Peyer's patch (tissue), 4 donors: ENCODE results near the gene GPC6. TPM values are rescaled to one million over a fixed set of nuclear protein-coding genes. Genes with fewer than 3 reads are reported as not detected.

Source experiments
- DNase-seq, 3 donors: peaks; one replicate each; pipeline ENCODE4 v3.0.0-alpha.2; 2017 to 2019
- H3K27ac ChIP-seq, 4 donors: fragments of 200-600 bp; sonication (generic); one replicate each; pipeline ENCODE4 v1.5.1; 2016 to 2019
- H3K27me3 ChIP-seq, 2 donors: fragments of 200-600 bp; sonication (generic); one replicate each; pipeline ENCODE4 v1.5.1; 2019
- H3K36me3 ChIP-seq, 3 donors: fragments of 200-600 bp; sonication (generic); one replicate each; pipeline ENCODE4 v1.5.1; 2016 to 2019
- H3K4me1 ChIP-seq, 4 donors: fragments of 200-600 bp; sonication (generic); one replicate each; pipeline ENCODE4 v1.5.1; 2016 to 2019
- H3K4me3 ChIP-seq, 4 donors: fragments of 200-600 bp; sonication (generic); 1 replicate in 3 of 4; 2 replicates in 1 of 4; pipeline ENCODE4 v1.5.1; 2016 to 2019; ENCODE audit warnings: mild to moderate bottlenecking in 1 of 4
- H3K9me3 ChIP-seq, 4 donors: fragments of 200-600 bp; sonication (generic); one replicate each; pipeline ENCODE4 v1.5.1; 2016 to 2019; ENCODE audit warnings: mild to moderate bottlenecking in 1 of 4
- CTCF ChIP-seq, 6 experiments: fragments of 450-650 bp in 4 of 6; fragments of 200-600 bp in 2 of 6; sonication (generic) in 1 of 6; IDR thresholded peaks; one replicate each; pipeline ENCODE4 v1.5.1; 2017 to 2019; ENCODE audit warnings: antibody characterized with exemption in 6 of 6, mild to moderate bottlenecking in 3 of 6, moderate library complexity in 1 of 6
- POLR2A ChIP-seq, 2 donors: fragments of 450-650 bp; IDR thresholded peaks; one replicate each; pipeline ENCODE4 v1.5.1; 2017; ENCODE audit warnings: antibody characterized with exemption in 2 of 2, mild to moderate bottlenecking in 2 of 2, moderate library complexity in 2 of 2
- total RNA-seq, 4 donors: library from RNA; depleted of rRNA; stranded (reverse); fragments of >200 nt; gene quantifications; one replicate each; pipeline ENCODE4 v1.1.0, GENCODE V29; 2016

Gene GPC6
- total RNA-seq, 4 donors from 2014 or later = 1.6 to 13.2 (median 2.6) TPM

- Histone ChIP-seq H3K9me3 (no peaks in the 10 kb centered on the region), H3K4me3 (no peak overlapping the region), H3K27me3 (no peaks in the 10 kb centered on the region), H3K27ac (no peak overlapping the region), H3K36me3 (no peaks in the 10 kb centered on the region), H3K4me1 (no peaks in the 10 kb centered on the region)
- DNase-seq = no peak
- TF ChIP-seq POLR2A (IDR thresholded peaks at IDR 0.05) (no peak), CTCF (IDR thresholded peaks at IDR 0.05) (no peak)
Measured at GRCh38 chr13:93539914-93540313, 313.3 kb downstream of the GPC6 start.

DNA sequence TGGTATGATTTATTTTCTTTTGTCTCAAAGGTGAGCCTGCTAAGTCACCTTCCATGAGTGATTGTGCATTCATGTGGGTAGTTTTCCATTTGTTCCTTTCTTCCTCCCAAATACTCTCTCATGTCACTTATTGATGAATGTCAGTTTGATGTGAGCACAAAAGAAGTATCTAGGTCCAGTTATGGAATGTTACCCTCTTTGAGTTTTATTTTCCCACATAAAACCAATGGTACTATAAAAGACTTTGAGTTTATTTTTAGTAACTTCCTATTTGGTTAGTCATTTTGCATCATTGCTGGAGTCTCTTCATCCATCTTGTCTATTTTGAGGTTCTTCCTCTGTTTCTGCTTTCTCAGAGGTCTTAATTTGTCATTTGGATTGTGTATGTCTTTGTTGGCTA is 321.3 kb downstream of the GPC6 start:
- no peaks in the 10 kb centered on the region for H3K27me3 ChIP-seq
- no peak overlapping the region for H3K4me3 ChIP-seq
- no peak overlapping the region for H3K27ac ChIP-seq
- TF ChIP-seq CTCF (IDR thresholded peaks at IDR 0.05) (no peak), POLR2A (IDR thresholded peaks at IDR 0.05) (no peak)
- no peaks in the 10 kb centered on the region for H3K9me3 ChIP-seq
- H3K4me1 ChIP-seq = no peaks in the 10 kb centered on the region
- H3K36me3 ChIP-seq = no peaks in the 10 kb centered on the region
- DNase-seq = no peak

GRCh38 chr13:93549326-93550005 is 322.9 kb downstream of the GPC6 start:
- no peaks in the 10 kb centered on the region for H3K27me3 ChIP-seq
- DNase-seq = no peak
- H3K4me3 ChIP-seq = no peak overlapping the region
- H3K9me3 ChIP-seq = no peaks in the 10 kb centered on the region
- H3K27ac ChIP-seq = no peak overlapping the region
- H3K4me1 ChIP-seq = no peaks in the 10 kb centered on the region
- TF ChIP-seq POLR2A (IDR thresholded peaks at IDR 0.05) = no peak
- no peak for TF ChIP-seq CTCF (IDR thresholded peaks at IDR 0.05)
- H3K36me3 ChIP-seq = no peaks in the 10 kb centered on the region

DNA sequence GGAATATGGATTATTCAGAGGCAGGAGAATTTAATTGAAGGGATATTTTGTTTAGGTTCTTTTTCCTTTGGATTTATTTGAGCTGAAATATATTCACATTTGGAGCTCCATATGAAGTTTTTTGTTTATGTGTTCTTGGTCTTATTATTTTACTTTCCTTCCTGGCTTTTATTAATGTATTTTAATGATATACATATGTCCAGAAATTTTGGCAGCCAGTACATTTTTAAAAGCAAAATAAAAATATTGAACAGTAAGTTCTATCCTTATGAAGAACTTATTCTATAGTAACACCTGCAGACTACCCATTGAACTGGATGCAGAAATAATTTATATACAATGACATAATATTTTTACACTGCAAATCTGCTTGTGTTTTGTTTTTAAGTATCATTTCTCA is 323.6 kb downstream of the GPC6 start:
- TF ChIP-seq CTCF (IDR thresholded peaks at IDR 0.05) (no peak), POLR2A (IDR thresholded peaks at IDR 0.05) (no peak)
- no peaks in the 10 kb centered on the region for H3K27me3 ChIP-seq
- no peaks in the 10 kb centered on the region for H3K36me3 ChIP-seq
- H3K27ac ChIP-seq = no peak overlapping the region
- H3K4me1 ChIP-seq = no peaks in the 10 kb centered on the region
- no peak for DNase-seq
- no peaks in the 10 kb centered on the region for H3K9me3 ChIP-seq
- H3K4me3 ChIP-seq = no peak overlapping the region

DNA sequence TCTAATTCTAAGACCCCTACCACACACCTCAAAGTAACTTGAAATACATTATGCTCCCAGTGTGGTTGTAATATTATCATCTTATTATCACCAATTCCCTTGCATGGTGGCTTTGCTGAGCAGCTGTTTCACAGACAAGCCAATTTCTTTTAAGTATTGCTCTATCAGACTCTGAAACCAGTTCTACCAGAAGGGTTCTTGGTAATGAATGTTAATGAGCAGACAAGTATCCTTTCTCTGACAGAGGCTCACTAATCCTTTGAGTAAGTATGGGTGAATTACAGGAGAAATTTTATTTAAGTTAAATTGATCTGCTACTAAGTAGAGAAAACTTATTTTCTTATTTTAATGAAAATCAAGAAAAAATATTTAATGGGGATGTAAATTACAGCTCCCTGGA is 326.0 kb downstream of the GPC6 start:
- H3K4me1 ChIP-seq = no peaks in the 10 kb centered on the region
- H3K27me3 ChIP-seq = no peaks in the 10 kb centered on the region
- H3K27ac ChIP-seq = no peak overlapping the region
- no peak for DNase-seq
- H3K4me3 ChIP-seq = no peak overlapping the region
- no peaks in the 10 kb centered on the region for H3K9me3 ChIP-seq
- H3K36me3 ChIP-seq = no peaks in the 10 kb centered on the region
- TF ChIP-seq POLR2A (IDR thresholded peaks at IDR 0.05) = no peak
- TF ChIP-seq CTCF (IDR thresholded peaks at IDR 0.05) = no peak

- Histone ChIP-seq H3K9me3 (no peaks in the 10 kb centered on the region), H3K27ac (no peak overlapping the region), H3K4me3 (no peak overlapping the region), H3K36me3 (no peaks in the 10 kb centered on the region), H3K27me3 (no peaks in the 10 kb centered on the region), H3K4me1 (no peaks in the 10 kb centered on the region)
- TF ChIP-seq POLR2A (IDR thresholded peaks at IDR 0.05) = no peak
- DNase-seq = no peak
Measured at GRCh38 chr13:93554514-93554913, 327.9 kb downstream of the GPC6 start.
